Suprapubic skin (tissue), 3 donors: ENCODE data around the gene TUBA4B.

Experiments used
- POLR2A ChIP-seq, 2 donors: fragments of 450-650 bp; IDR thresholded peaks; one replicate each; pipeline ENCODE4 v1.6.1; 2017; ENCODE audit warnings: antibody characterized with exemption in 2 of 2, mild to moderate bottlenecking in 2 of 2, moderate library complexity in 2 of 2
- TF ChIP-seq, protein P1 (sequence below), 2 donors: fragments of 200-600 bp in 1 of 2; fragments of 450-650 bp in 1 of 2; sonication (generic) in 1 of 2; IDR thresholded peaks; one replicate each; pipeline ENCODE4 v1.5.1; 2016 to 2019; ENCODE audit warnings: antibody characterized with exemption in 2 of 2, mild to moderate bottlenecking in 1 of 2, moderate library complexity in 1 of 2

GRCh38 chr2:219289537-219290361 lies 36.7 kb downstream of the TUBA4B start:
- TF ChIP-seq, protein P1, sequence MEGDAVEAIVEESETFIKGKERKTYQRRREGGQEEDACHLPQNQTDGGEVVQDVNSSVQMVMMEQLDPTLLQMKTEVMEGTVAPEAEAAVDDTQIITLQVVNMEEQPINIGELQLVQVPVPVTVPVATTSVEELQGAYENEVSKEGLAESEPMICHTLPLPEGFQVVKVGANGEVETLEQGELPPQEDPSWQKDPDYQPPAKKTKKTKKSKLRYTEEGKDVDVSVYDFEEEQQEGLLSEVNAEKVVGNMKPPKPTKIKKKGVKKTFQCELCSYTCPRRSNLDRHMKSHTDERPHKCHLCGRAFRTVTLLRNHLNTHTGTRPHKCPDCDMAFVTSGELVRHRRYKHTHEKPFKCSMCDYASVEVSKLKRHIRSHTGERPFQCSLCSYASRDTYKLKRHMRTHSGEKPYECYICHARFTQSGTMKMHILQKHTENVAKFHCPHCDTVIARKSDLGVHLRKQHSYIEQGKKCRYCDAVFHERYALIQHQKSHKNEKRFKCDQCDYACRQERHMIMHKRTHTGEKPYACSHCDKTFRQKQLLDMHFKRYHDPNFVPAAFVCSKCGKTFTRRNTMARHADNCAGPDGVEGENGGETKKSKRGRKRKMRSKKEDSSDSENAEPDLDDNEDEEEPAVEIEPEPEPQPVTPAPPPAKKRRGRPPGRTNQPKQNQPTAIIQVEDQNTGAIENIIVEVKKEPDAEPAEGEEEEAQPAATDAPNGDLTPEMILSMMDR (IDR thresholded peaks at IDR 0.05), result no peak
- no peak for TF ChIP-seq POLR2A (IDR thresholded peaks at IDR 0.05)
